Activated CD4-positive, alpha-beta T cell treated with anti-CD3 and anti-CD28 coated beads, Interleukin-2, amount 10 ng/mL, durations not matched to agents 24 days and 14 days (primary cell): ENCODE results near the gene SLC41A1. TPM values are rescaled to one million over a fixed set of nuclear protein-coding genes. Genes with fewer than 3 reads are reported as not detected.

Source experiments
- DNase-seq: peaks from one replicate; pipeline ENCODE4 v3.0.0; 2022
- H3K27ac Mint-ChIP-seq: one replicate; pipeline ENCODE4 v1.8.0; 2022; ENCODE audit warnings: mild to moderate bottlenecking, mixed read lengths
- H3K27me3 Mint-ChIP-seq: one replicate; pipeline ENCODE4 v1.8.0; 2022; ENCODE audit warnings: mixed read lengths
- H3K36me3 Mint-ChIP-seq: one replicate; pipeline ENCODE4 v1.8.0; 2022; ENCODE audit warnings: low read depth, mild to moderate bottlenecking, mixed read lengths
- H3K4me1 Mint-ChIP-seq: one replicate; pipeline ENCODE4 v1.8.0; 2021; ENCODE audit warnings: mixed read lengths
- H3K4me3 Mint-ChIP-seq: one replicate; pipeline ENCODE4 v1.8.0; 2022; ENCODE audit warnings: mild to moderate bottlenecking, moderate library complexity, mixed read lengths
- H3K9me3 Mint-ChIP-seq: one replicate; pipeline ENCODE4 v1.8.0; 2021; ENCODE audit warnings: mixed read lengths
- intact Hi-C: fragments of 100-400 bp; cut with micrococcal nuclease; formaldehyde crosslinking; loops from one replicate; pipeline ENCODE4 v1.15.1; 2023
- total RNA-seq: library from RNA; stranded (reverse); gene quantifications from 2 replicates; pipeline ENCODE4 v1.2.3, GENCODE V29; 2022

The SLC41A1 gene
- total RNA-seq, 1 donor from 2014 or later: 30.1 TPM

DNA sequence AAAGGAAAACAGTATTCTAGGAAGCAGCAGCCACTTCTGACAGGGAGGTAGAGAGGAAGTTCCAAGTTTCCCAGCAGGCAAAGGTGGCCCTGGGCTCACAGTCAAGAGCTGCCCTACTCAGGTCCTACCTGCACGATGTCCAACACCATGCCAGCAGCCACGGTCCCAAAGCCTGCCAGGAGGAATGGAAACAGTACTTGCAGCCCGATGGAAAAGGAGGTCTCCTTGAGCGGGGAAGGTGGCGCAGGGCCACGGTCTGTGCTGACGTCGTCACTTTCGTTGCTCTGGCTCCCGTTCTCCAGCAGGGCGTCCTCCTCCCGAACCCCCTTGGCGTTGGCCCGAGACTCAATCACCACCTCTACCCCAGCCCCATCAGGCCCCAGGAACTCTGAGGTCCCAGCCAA is 3.1 kb downstream of the SLC41A1 start:
- no peak for DNase-seq
- intact Hi-C loops: no loop called here
- peaks cover 32% of the 10 kb centered on the region for H3K36me3 Mint-ChIP-seq
- H3K27ac Mint-ChIP-seq: no peak overlapping the region
- no peak overlapping the region for H3K4me3 Mint-ChIP-seq
- H3K4me1 Mint-ChIP-seq: peaks cover 58% of the 10 kb centered on the region
- peaks cover 9% of the 10 kb centered on the region for H3K27me3 Mint-ChIP-seq
- H3K9me3 Mint-ChIP-seq: no peaks in the 10 kb centered on the region

DNA sequence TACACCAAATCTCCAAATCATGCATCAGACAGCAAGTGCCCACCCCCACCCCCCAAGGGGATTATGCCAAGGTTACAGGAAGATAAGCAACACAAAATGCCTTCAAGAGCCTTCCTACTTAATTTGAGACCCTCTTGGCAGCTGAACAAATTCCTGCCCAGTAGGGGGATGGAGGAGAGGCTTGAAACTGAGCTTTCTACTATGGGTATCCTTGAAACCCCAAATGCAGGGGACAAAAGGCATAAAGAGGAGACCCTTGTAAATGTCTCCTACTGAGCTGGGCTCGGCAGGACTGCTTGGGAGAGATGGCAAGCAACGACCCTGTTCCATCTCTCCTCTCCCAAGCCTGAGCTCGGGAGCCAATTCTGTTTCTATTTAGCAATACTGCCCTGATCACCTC is 3.5 kb downstream of the SLC41A1 start:
- Mint-ChIP-seq H3K27ac (peak overlapping the region; percentile 24), H3K4me3 (peak overlapping the region; percentile 22), H3K36me3 (peaks cover 35% of the 10 kb centered on the region), H3K4me1 (peaks cover 62% of the 10 kb centered on the region), H3K27me3 (peaks cover 6% of the 10 kb centered on the region), H3K9me3 (no peaks in the 10 kb centered on the region)
- DNase-seq: no peak
- intact Hi-C loops: no loop called here

- no peaks in the 10 kb centered on the region for H3K9me3 Mint-ChIP-seq
- peak overlapping the region; percentile 73 for H3K27ac Mint-ChIP-seq
- H3K36me3 Mint-ChIP-seq: peaks cover 25% of the 10 kb centered on the region
- no peaks in the 10 kb centered on the region for H3K27me3 Mint-ChIP-seq
- peak overlapping the region; percentile 68 for H3K4me3 Mint-ChIP-seq
- intact Hi-C loops: no loop called here
- DNase-seq: peak; percentile 77
- H3K4me1 Mint-ChIP-seq: peaks cover 48% of the 10 kb centered on the region
Measured at GRCh38 chr1:205805082-205805711, 7.8 kb downstream of the SLC41A1 start.

DNA sequence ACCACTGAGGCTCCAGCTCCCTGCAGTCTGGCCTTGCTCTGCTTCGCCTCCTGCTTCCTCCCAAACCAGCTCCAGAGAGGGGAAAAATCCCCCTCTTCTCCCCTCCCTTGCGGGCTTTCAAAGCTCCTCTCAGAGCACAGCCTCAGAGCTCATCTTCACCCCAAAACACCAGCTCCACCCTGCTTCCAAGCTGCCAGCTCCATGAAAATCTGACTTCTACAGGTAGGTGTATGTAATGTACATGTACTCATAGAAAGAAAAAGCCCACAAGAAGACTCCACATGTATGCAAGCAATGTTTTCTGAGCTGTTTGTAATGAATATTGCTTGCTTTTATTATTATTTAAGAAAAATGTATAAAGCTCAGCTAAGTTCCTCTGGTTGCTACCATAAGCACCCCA is 8.4 kb downstream of the SLC41A1 start:
- H3K27ac Mint-ChIP-seq: no peak overlapping the region

GRCh38 chr1:205803986-205804385 is 9.0 kb downstream of the SLC41A1 start:
- intact Hi-C loops: no loop called here

More for the DNA sequence above, 8.4 kb downstream of the SLC41A1 start:
- DNase-seq: no peak
- intact Hi-C loops: no loop called here
- peaks cover 24% of the 10 kb centered on the region for H3K36me3 Mint-ChIP-seq
- H3K4me3 Mint-ChIP-seq: peak overlapping the region; percentile 68
- no peaks in the 10 kb centered on the region for H3K27me3 Mint-ChIP-seq
- H3K4me1 Mint-ChIP-seq: peaks cover 48% of the 10 kb centered on the region
- H3K9me3 Mint-ChIP-seq: no peaks in the 10 kb centered on the region

GRCh38 chr1:205802060-205802459 is 10.9 kb downstream of the SLC41A1 start:
- Mint-ChIP-seq H3K4me1 (peaks cover 32% of the 10 kb centered on the region), H3K9me3 (no peaks in the 10 kb centered on the region), H3K27me3 (no peaks in the 10 kb centered on the region), H3K4me3 (no peak overlapping the region), H3K36me3 (peaks cover 22% of the 10 kb centered on the region), H3K27ac (no peak overlapping the region)
- no peak for DNase-seq
- intact Hi-C loops: no loop called here

More at GRCh38 chr1:205803986-205804385, 9.0 kb downstream of the SLC41A1 start:
- Mint-ChIP-seq H3K9me3 (no peaks in the 10 kb centered on the region), H3K4me1 (peaks cover 43% of the 10 kb centered on the region), H3K4me3 (no peak overlapping the region), H3K36me3 (peaks cover 23% of the 10 kb centered on the region), H3K27ac (no peak overlapping the region), H3K27me3 (no peaks in the 10 kb centered on the region)
- no peak for DNase-seq

DNA sequence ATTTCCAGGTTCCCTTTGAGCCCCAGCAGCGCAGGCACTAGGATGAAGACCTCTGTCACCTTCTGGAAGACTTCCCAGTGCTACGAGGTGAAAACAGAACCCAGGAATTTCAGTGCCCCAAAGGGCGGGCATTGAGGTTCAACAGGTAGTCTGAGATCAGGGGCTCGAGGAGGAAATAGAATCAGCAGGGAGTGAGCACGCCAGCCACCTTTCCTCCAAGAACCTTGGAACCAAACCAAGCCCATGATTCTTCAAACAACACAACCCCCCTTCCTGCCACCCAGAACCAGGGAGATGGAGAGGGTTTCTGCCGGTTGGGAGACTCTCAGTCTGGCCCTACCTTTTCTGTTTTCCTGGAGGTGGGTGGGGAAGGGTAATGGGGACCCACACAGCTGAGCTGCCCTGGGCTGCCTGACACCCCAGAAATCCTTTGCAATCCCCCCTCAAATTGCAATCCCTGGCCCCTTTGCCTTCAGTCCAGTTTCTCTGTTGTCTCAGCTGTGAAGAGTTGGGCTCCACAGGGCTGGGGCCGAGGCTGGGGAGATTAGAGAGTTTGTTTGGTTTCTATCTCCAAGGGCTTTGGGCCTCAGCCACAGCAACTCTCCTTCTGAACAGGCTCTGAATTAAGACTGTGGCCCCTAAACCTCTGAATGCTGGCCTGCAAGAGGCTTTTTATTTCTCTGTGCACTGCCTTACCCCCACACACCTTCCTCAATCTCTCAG is 11.9 kb downstream of the SLC41A1 start:
- Mint-ChIP-seq H3K4me3 (no peak overlapping the region), H3K9me3 (no peaks in the 10 kb centered on the region), H3K4me1 (peaks cover 26% of the 10 kb centered on the region), H3K36me3 (peaks cover 21% of the 10 kb centered on the region), H3K27ac (no peak overlapping the region), H3K27me3 (no peaks in the 10 kb centered on the region)
- intact Hi-C loops: no loop called here
- no peak for DNase-seq

DNA sequence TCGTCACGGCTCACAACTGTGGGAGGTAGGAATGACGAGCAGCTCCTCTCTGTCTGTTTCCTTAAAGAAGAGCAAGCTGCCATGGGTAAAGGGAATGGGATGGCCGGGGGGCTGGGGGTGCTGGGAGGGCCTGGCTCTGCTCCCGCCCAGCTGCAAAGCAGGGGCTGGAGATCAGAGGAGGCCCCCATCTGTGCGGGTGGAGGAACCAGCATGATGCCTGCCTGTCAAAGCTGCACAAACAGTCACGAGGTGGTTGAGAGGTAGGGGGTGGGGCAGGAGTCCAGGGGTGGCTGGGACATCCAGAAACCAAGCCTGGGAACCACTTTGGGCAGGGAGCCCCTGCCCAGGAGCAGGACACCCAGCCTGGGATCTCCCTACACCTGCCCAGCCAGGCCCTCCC is 12.6 kb downstream of the SLC41A1 start:
- Mint-ChIP-seq H3K9me3 (no peaks in the 10 kb centered on the region), H3K27me3 (no peaks in the 10 kb centered on the region), H3K27ac (no peak overlapping the region), H3K4me3 (no peak overlapping the region), H3K36me3 (peaks cover 23% of the 10 kb centered on the region), H3K4me1 (peaks cover 19% of the 10 kb centered on the region)
- intact Hi-C loops: no loop called here
- no peak for DNase-seq

DNA sequence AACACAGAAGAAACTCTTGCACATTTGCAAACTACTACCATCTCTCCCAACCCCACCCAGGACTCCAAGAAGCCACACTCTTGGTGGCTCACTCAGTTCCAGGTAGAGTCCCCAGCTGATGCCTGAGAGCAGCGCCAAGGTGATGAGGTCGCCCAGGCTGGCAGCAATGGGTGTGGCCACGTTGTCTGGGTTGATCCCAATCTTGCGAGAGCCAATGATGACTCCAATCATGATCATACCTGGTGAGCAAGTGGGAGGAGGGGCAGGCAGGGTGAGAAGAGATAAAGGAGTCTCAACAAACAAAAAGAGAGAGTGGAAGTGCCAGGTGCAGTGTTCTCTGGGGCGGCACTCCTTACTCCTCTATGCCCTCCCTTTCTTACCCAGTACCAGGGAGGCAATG is 14.4 kb downstream of the SLC41A1 start:
- Mint-ChIP-seq H3K27me3 (no peaks in the 10 kb centered on the region), H3K9me3 (no peaks in the 10 kb centered on the region)

DNA sequence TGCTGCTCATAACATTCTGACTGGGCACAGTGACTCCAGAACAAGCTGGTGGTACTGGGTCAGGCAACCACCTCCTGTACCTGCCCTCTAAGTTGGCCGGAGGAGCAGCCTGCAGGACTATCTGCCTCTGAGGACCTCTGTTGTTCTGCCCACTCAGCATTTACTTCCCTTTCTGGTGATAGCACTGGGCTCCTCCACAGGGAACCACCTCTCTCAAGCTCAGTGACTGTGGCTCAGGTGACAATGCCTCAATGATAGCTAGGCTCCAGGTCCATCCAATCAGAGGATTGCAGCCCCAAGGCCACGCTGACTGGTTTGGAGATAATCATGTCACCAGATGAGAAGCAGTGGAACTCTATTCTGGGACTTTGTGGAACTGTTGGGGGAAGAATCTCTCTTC is 15.8 kb downstream of the SLC41A1 start:
- Mint-ChIP-seq H3K4me1 (peaks cover 6% of the 10 kb centered on the region), H3K27ac (no peak overlapping the region), H3K4me3 (no peak overlapping the region), H3K27me3 (no peaks in the 10 kb centered on the region), H3K36me3 (peaks cover 29% of the 10 kb centered on the region), H3K9me3 (no peaks in the 10 kb centered on the region)
- intact Hi-C loops: loop anchor here (10.0 kb wide), 1 partner anchor 308 kb away; no protein-coding TSS in a partner anchor
- no peak for DNase-seq

More for the DNA sequence above, 14.4 kb downstream of the SLC41A1 start:
- Mint-ChIP-seq H3K4me1 (peaks cover 6% of the 10 kb centered on the region), H3K27ac (no peak overlapping the region), H3K36me3 (peaks cover 25% of the 10 kb centered on the region), H3K4me3 (no peak overlapping the region)
- intact Hi-C loops: loop anchor here (10.0 kb wide), 1 partner anchor 306 kb away; no protein-coding TSS in a partner anchor
- no peak for DNase-seq

- Mint-ChIP-seq H3K9me3 (no peaks in the 10 kb centered on the region), H3K4me3 (no peak overlapping the region), H3K4me1 (peaks cover 3% of the 10 kb centered on the region), H3K36me3 (peaks cover 36% of the 10 kb centered on the region), H3K27ac (no peak overlapping the region), H3K27me3 (no peaks in the 10 kb centered on the region)
- intact Hi-C loops: loop anchor here (10.0 kb wide), 1 partner anchor 311 kb away; no protein-coding TSS in a partner anchor
- no peak for DNase-seq
Measured at GRCh38 chr1:205794011-205794730, 18.8 kb downstream of the SLC41A1 start.

DNA sequence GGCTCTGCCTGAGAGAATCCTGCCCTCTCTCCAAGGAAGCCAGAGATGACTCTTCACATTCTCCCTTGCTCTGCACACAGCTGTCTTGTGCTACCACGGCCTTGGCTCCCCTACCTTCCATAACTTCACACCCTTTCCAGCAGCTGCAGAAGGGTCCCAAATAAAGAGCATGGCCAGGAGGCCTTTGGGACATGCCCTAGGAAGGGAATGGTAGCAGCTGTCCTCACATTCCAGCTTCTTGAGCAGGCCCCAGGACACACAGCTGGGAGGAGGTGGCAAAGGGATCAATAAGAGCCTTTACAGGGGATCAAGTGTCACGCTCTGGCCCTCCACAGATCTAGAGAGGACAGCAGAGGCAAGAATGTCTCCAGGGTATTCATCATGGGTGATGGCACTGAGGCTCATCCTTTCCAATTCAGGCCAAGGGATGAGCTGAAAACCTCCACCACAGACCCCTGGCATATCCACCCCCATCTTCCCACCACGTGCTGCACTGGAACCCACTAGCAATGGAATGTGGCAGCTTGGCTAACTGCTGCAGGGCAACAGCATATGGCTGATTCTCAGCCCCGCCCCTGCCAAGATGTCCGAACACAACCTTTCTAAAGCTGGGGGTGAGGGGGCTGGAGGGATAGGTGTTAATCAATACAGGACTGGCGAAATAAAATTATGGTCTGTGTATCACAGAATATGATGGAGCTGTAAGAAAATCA is 19.9 kb downstream of the SLC41A1 start:
- peaks cover 29% of the 10 kb centered on the region for H3K36me3 Mint-ChIP-seq
- H3K27me3 Mint-ChIP-seq: no peaks in the 10 kb centered on the region
- H3K4me3 Mint-ChIP-seq: no peak overlapping the region
- no peak for DNase-seq
- no peaks in the 10 kb centered on the region for H3K9me3 Mint-ChIP-seq
- no peak overlapping the region for H3K27ac Mint-ChIP-seq
- intact Hi-C loops: loop anchor here (10.0 kb wide), 1 partner anchor 312 kb away; no protein-coding TSS in a partner anchor
- H3K4me1 Mint-ChIP-seq: peaks cover 3% of the 10 kb centered on the region

GRCh38 chr1:205792481-205792881 is 20.5 kb downstream of the SLC41A1 start:
- intact Hi-C loops: loop anchor here (10.0 kb wide), 1 partner anchor 312 kb away; no protein-coding TSS in a partner anchor
- DNase-seq: no peak
- H3K27me3 Mint-ChIP-seq: no peaks in the 10 kb centered on the region
- no peak overlapping the region for H3K27ac Mint-ChIP-seq
- no peak overlapping the region for H3K4me3 Mint-ChIP-seq
- H3K4me1 Mint-ChIP-seq: peaks cover 3% of the 10 kb centered on the region
- H3K9me3 Mint-ChIP-seq: no peaks in the 10 kb centered on the region
- H3K36me3 Mint-ChIP-seq: peaks cover 26% of the 10 kb centered on the region
